Dedifferentiated amniotic fluid mesenchymal stem cell (primary cell): ENCODE data around the gene PGM2.

Experiments used
- DNase-seq: peaks from one replicate; pipeline ENCODE4 v3.0.0-alpha.2; 2016; ENCODE audit errors: extremely low spot score

The PGM2 gene

GRCh38 chr4:37902738-37903693 is 76.5 kb downstream of the PGM2 start:
- DNase-seq = no peak

GRCh38 chr4:37903901-37904300 is 77.4 kb downstream of the PGM2 start:
- no peak for DNase-seq

DNA sequence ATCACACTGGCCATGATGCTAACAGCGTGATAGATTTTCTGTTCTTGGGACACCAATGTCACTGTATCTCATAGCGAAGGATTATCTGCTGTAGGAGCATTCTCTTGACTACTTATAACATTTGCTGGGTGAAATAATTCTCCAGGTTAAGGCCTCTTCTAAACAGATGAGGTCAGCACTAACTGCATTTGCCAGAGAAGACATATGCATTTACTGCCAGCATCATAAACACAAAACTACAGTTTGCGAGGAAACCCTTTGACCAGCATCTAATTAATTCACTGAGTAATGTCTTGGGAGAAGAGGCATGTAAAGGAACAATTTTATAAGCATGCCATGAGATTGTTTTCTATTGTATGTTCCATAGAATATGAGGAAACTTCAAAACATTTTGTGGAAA is 78.3 kb downstream of the PGM2 start:
- DNase-seq = no peak

DNA sequence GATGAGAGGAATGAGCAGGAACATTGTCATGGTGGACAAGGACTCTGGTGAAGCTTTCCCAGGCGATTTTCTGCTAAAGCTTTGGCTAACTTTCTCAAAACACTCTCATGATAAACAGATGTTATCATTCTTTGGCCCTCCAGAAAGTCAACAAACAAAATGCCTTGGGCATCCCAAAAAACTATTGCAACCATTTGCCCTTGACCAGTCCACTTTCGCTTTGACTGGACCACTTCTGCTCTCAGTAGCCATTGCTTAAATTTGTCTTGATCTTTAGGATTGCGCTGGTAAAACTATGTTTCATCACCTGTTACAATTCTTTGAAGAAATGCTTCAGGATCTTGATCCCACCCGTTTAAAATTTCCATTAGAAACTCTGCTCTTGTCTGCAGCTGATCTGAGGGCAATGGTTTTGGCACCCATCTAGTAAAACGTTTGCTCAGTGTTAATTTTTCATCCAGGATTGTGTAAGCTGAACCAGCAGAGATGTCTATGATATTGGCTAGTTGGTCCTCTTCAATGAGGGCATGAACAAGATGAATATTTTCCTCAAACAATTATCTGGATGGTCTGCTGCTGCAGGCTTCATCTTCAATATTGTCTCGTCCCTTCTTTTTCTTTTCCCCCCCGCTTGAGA is 79.2 kb downstream of the PGM2 start:
- DNase-seq = no peak

DNA sequence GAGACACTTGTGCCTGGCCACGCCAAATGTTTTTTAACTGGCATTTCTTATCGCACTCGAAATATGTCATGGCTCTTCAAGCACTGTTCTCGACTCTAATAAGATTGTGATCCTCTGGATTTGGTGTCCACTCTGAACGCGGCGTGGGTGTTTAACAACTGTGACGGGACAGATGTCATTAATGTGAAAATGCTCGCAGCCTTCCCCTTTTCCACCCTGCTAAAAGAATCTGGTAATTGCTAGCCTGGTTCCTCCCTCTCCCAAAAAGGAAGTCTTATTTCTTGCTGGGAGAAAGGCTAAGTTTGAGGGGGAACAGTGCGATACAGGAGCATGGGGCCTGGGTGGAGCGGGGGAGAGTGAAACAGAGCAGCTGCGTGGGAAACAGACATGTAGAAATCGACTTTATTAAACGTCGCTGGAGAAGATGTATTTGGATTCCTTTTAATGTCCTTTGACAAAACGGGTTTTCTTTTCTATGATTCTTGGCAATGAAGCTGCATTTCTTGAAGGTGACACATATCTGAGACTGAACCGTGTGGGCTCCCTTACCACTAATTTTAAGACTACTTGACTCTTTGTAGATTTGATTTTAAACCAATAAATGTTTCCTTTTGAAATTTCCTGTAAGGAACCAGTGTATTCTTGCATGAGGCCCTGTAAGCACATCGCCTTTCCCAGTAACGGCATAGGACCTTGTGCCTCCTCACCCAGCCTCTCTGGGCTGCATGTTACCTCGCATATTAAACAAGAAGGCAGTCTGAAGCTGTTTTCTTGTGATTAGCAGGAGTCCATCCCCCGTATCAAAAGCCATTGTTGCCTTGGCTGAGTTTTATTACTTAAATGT is 82.2 kb downstream of the PGM2 start:
- DNase-seq = no peak

- DNase-seq = no peak
Measured at GRCh38 chr4:37909332-37910090, 83.0 kb downstream of the PGM2 start.

DNA sequence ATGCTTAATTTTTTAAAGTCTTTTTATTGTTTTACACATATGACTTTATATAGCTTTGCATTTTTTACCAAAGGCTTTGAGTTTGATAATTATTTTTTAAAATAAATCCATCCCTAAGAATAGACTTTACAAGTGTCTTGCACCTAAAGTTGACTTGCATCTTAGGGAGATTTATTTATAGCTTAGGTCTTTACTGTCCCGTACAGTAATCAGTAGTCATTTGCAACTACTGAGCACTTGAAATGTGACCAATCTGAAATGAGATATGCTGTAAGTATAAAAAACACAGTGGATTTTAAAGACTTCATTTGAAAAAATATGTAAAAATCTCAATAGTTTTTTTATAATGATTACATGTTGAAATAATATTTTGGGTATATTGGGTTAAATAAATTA is 83.6 kb downstream of the PGM2 start:
- no peak for DNase-seq
